Measurements from ENCODE around the gene ZCCHC4.
A peak's percentile ranks its signal among the peaks of the same experiment; 100 is the strongest.

ZCCHC4 gene

DNA sequence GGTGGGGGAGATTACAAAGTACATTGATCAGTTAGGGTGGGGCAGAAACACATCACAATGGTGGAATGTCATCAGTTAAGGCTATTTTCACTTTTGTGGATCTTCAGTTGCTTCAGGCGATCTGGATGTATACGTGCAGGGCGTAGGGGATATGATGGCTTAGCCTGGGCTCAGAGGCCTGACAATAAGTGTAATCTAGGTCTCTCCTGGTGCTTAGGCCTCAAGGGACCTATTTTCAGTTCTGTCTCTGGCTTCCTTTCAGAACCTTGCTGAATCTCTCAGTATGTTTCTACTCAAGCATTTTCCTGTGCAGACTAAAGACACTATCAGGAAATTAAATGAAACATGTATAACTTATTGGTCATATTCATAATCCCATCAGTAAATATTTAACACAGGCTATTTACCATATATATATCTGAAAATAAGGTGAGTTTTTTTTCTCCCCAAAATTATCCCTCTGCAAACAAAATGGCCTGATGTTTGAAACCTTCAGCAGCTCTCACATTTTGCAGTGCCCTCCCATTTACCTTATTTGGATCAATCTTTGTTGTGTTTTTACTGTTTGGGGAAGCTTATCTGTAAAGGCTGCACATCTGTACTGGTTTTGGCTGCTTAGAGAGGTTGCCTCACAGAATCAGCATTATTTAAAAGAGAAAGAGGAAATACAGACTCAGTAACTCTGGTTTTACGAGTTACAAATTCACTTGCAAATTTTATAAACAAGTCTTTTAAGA, 2.3 kb upstream of the ZCCHC4 start:
- no peaks in the 10 kb centered on the region for H3F3A ChIP-seq (ENCODE audit: insufficient read depth, low read length)
- peak overlapping the region; percentile 26 for H3K4me3 ChIP-seq (ENCODE audit: low read depth, low read length, poor library complexity, severe bottlenecking)
- peaks cover 24% of the 10 kb centered on the region for H3K4me1 ChIP-seq (ENCODE audit: insufficient read depth, low read length, severe bottlenecking)
- H4K20me1 ChIP-seq (ENCODE audit: insufficient read depth, low read length), result no peaks in the 10 kb centered on the region
- peak overlapping the region; percentile 45 for H3K4me2 ChIP-seq (ENCODE audit: low read length)
- no peaks in the 10 kb centered on the region for H3K79me2 ChIP-seq (ENCODE audit: insufficient read depth, low read length)
- TF ChIP-seq, protein P1, sequence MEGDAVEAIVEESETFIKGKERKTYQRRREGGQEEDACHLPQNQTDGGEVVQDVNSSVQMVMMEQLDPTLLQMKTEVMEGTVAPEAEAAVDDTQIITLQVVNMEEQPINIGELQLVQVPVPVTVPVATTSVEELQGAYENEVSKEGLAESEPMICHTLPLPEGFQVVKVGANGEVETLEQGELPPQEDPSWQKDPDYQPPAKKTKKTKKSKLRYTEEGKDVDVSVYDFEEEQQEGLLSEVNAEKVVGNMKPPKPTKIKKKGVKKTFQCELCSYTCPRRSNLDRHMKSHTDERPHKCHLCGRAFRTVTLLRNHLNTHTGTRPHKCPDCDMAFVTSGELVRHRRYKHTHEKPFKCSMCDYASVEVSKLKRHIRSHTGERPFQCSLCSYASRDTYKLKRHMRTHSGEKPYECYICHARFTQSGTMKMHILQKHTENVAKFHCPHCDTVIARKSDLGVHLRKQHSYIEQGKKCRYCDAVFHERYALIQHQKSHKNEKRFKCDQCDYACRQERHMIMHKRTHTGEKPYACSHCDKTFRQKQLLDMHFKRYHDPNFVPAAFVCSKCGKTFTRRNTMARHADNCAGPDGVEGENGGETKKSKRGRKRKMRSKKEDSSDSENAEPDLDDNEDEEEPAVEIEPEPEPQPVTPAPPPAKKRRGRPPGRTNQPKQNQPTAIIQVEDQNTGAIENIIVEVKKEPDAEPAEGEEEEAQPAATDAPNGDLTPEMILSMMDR (IDR thresholded peaks at IDR 0.05; ENCODE audit: low read length), result no peak
- no peak for TF ChIP-seq EZH2 (IDR thresholded peaks at IDR 0.05; ENCODE audit: borderline replicate concordance, low read length)
- H3K27me3 ChIP-seq (ENCODE audit: insufficient read depth, low read length), result no peaks in the 10 kb centered on the region
- peak overlapping the region; percentile 59 for H3K27ac ChIP-seq (ENCODE audit: low read depth, low read length, poor library complexity, severe bottlenecking)
- no peak overlapping the region for H2AFZ ChIP-seq (ENCODE audit: low read length)
- no peaks in the 10 kb centered on the region for H3K9me2 ChIP-seq (ENCODE audit: low read depth, low read length)
- no peaks in the 10 kb centered on the region for H3K9me3 ChIP-seq (ENCODE audit: low read length)
- no peak overlapping the region for H3K9ac ChIP-seq (ENCODE audit: low read length)
- no peaks in the 10 kb centered on the region for H3K36me3 ChIP-seq (ENCODE audit: insufficient read depth, low read length)

GRCh38 chr4:25310803-25311166, 1.8 kb upstream of the ZCCHC4 start:
- H3K4me1 ChIP-seq (ENCODE audit: insufficient read depth, low read length, severe bottlenecking), result peaks cover 24% of the 10 kb centered on the region
- H3K4me2 ChIP-seq (ENCODE audit: low read length), result peak overlapping the region; percentile 45
- H3K27ac ChIP-seq (ENCODE audit: low read depth, low read length, poor library complexity, severe bottlenecking), result peak overlapping the region; percentile 59
- H4K20me1 ChIP-seq (ENCODE audit: insufficient read depth, low read length), result no peaks in the 10 kb centered on the region
- no peaks in the 10 kb centered on the region for H3F3A ChIP-seq (ENCODE audit: insufficient read depth, low read length)
- peak overlapping the region; percentile 26 for H3K4me3 ChIP-seq (ENCODE audit: low read depth, low read length, poor library complexity, severe bottlenecking)
- H3K9me2 ChIP-seq (ENCODE audit: low read depth, low read length), result no peaks in the 10 kb centered on the region
- no peaks in the 10 kb centered on the region for H3K79me2 ChIP-seq (ENCODE audit: insufficient read depth, low read length)
- H3K9me3 ChIP-seq (ENCODE audit: low read length), result no peaks in the 10 kb centered on the region
- 0 out of 2 replicates have a peak, but pooled peaks cover under 1% of the 10 kb centered on the region for H3K36me3 ChIP-seq (ENCODE audit: insufficient read depth, low read length)
- H3K27me3 ChIP-seq (ENCODE audit: insufficient read depth, low read length), result no peaks in the 10 kb centered on the region
- no peak for TF ChIP-seq EZH2 (IDR thresholded peaks at IDR 0.05; ENCODE audit: borderline replicate concordance, low read length)
- TF ChIP-seq, protein P1 (IDR thresholded peaks at IDR 0.05; ENCODE audit: low read length), result no peak
- peak overlapping the region; percentile 74; the same call in 1 of the 2 replicates for H2AFZ ChIP-seq (ENCODE audit: low read length)
- H3K9ac ChIP-seq (ENCODE audit: low read length), result no peak overlapping the region

- no peaks in the 10 kb centered on the region for H3K9me2 ChIP-seq (ENCODE audit: low read depth, low read length)
- H3F3A ChIP-seq (ENCODE audit: insufficient read depth, low read length), result no peaks in the 10 kb centered on the region
- H4K20me1 ChIP-seq (ENCODE audit: insufficient read depth, low read length), result no peaks in the 10 kb centered on the region
- H3K4me1 ChIP-seq (ENCODE audit: insufficient read depth, low read length, severe bottlenecking), result peaks cover 24% of the 10 kb centered on the region
- no peak overlapping the region for H3K27ac ChIP-seq (ENCODE audit: low read depth, low read length, poor library complexity, severe bottlenecking)
- peak overlapping the region; percentile 69; the same call in 1 of the 2 replicates for H2AFZ ChIP-seq (ENCODE audit: low read length)
- H3K27me3 ChIP-seq (ENCODE audit: insufficient read depth, low read length), result no peaks in the 10 kb centered on the region
- H3K36me3 ChIP-seq (ENCODE audit: insufficient read depth, low read length), result 0 out of 2 replicates have a peak, but pooled peaks cover 5% of the 10 kb centered on the region
- TF ChIP-seq, protein P1 (IDR thresholded peaks at IDR 0.05; ENCODE audit: low read length), result no peak
- no peak for TF ChIP-seq EZH2 (IDR thresholded peaks at IDR 0.05; ENCODE audit: borderline replicate concordance, low read length)
- peak overlapping the region; percentile 78 for H3K9ac ChIP-seq (ENCODE audit: low read length)
- no peaks in the 10 kb centered on the region for H3K9me3 ChIP-seq (ENCODE audit: low read length)
- no peaks in the 10 kb centered on the region for H3K79me2 ChIP-seq (ENCODE audit: insufficient read depth, low read length)
- peak overlapping the region; percentile 72 for H3K4me2 ChIP-seq (ENCODE audit: low read length)
- H3K4me3 ChIP-seq (ENCODE audit: low read depth, low read length, poor library complexity, severe bottlenecking), result peak overlapping the region; percentile 86
Measured at GRCh38 chr4:25313201-25313895, 774 bp downstream of the ZCCHC4 start.
